HG03159 (cell line): ENCODE results near the gene FREM3.
"Not testable (repeated sequence)": the region's sequence is repeated elsewhere in the genome, so short reads cannot be mapped to it uniquely, and the experiment has no call there.

ENCODE experiments used
- ATAC-seq: cut with Tn5 transposase; IDR thresholded peaks from one replicate; pipeline ENCODE4 v1.9.1; 2021; ENCODE audit warnings: mild to moderate bottlenecking, moderate library complexity; ENCODE audit not compliant: unreplicated experiment

The FREM3 gene

GRCh38 chr4:143586080-143586479 lies 114.4 kb downstream of the FREM3 start:
- ATAC-seq, result no peak

DNA sequence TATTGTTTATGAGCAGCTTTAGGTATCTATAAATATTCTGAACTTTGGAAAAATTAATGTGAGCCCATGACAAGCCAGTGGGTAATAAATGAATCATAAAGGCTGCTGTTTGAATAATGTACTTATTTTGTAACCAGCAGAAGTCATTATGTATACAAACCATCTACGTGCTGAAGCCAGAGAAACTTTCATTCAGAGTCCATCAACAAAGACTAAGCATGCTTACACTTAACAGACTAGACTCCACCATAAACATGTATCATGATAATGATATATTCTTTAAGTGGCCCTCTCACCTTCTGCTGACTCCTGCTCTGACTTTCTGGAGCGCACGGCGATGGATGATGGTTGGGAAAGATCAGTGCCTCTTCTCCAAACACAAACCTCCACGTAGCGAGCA lies 114.9 kb downstream of the FREM3 start:
- no peak for ATAC-seq

DNA sequence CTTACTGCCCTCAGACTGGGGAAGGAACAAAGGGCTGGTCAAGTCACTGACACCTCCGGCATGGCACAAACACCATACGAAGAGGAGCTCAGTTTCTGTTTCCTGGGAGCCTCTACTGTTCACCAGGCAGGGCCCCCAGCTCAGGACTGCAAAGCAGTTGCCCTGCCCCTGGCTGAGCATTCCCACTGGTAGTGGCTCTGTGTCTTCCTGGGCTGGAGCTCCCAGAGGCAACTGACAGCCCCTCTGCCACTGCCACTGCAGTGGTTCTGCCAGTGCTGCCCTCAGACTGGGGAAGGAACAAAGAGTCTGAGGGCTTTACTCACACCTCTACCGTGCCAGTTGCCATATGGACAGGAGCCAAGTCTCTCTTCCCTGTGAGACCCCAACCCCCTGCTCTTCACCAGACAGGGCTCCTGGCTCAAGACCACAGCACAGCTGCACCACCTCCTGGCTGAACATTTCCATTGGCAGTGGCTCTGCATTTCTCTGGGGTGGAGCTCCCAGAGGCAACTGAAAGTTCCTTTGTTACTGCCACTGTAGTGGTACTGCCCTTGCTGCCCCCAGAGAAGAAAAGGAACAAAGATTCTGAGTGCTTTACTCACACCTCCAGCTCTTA lies 119.0 kb downstream of the FREM3 start:
- ATAC-seq, result no peak

- ATAC-seq, result no peak
Measured at GRCh38 chr4:143575331-143575730, 125.1 kb downstream of the FREM3 start.

GRCh38 chr4:143564472-143564871 lies 136.0 kb downstream of the FREM3 start:
- no peak for ATAC-seq

GRCh38 chr4:143559757-143560147 lies 140.7 kb downstream of the FREM3 start:
- ATAC-seq, result no peak

- peak; percentile 85 for ATAC-seq
Measured at GRCh38 chr4:143558823-143559756, 141.4 kb downstream of the FREM3 start.

DNA sequence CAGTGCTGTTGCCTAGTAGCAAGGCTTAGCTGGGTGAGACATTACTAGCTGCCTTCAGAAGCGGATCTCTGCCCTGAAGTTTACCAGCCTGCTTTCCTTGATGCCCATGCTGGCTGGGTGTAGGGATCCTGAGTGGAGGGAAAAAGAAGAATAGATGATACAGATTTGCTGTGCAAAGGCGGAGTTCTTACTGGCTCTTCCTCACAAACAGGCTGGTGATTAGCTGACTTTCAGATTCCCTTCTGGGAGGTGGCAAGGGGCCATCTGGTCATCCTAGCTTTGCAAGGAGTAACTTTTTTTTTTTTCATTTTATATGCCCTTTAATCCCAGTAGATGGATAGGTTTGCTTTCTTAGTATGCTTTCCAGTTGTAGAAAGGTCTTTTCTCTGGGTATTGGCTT lies 142.2 kb downstream of the FREM3 start:
- no peak for ATAC-seq

- no peak for ATAC-seq
Measured at GRCh38 chr4:143555676-143556075, 144.8 kb downstream of the FREM3 start.

DNA sequence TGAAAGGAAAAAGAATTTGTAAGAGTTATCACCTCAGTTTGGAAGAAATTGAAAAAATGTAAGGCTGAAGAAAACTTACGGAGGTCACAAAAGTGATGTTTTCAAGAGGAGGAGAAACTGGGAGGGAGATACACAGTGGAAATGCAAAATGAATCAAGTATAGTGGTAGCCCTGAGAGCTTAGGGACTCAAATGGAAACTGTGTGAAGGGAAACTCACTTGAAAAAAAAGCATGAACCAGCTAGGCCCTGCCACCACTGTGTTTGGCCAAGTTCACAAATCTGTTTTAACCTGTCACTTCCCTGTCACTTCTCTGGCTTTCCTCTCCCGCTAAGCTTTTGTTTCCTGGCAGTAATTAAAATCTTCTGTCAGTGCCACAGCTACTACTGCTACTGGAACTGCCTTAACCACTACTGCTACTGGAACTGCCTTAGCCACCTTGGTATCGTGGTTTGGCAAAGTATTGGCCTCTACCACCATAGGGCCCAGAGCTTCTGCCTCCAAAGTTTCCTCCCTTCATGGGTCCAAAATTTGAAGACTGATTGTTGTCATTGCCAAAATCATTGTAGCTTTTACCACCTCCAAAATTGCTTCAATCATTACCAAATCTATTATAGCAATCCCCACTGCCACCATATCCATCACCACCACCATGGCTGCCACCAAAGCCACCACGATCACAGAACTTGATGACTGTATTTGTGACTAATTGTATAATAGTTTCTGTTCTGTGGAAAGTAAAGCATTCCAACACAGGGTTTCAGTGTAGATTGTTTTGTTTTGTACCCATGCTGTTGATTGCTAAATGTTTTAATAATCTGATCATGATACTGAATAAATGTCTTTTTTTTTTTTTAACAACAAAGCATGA lies 145.5 kb downstream of the FREM3 start:
- ATAC-seq, result peak; percentile 64

- ATAC-seq, result no peak
Measured at GRCh38 chr4:143549928-143550327, 150.5 kb downstream of the FREM3 start.

DNA sequence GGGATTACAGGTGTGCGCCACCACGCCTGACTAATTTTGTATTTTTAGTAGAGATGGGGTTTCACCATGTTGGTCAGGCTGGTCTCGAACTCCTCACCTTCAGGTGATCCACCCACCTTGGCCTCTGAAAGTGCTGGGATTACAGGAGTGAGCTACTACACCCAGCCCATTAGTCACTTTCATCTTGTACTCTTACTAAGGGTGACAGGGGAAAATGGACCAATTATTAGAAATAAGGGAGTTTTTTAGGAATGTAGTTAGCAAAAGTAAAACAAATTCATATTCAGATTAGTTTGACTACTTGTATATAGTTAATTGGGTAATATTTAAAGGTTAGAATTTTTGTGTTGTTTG lies 160.8 kb downstream of the FREM3 start:
- no peak for ATAC-seq

- ATAC-seq, result peak; percentile 48
Measured at GRCh38 chr4:143538979-143539669, 161.4 kb downstream of the FREM3 start.

DNA sequence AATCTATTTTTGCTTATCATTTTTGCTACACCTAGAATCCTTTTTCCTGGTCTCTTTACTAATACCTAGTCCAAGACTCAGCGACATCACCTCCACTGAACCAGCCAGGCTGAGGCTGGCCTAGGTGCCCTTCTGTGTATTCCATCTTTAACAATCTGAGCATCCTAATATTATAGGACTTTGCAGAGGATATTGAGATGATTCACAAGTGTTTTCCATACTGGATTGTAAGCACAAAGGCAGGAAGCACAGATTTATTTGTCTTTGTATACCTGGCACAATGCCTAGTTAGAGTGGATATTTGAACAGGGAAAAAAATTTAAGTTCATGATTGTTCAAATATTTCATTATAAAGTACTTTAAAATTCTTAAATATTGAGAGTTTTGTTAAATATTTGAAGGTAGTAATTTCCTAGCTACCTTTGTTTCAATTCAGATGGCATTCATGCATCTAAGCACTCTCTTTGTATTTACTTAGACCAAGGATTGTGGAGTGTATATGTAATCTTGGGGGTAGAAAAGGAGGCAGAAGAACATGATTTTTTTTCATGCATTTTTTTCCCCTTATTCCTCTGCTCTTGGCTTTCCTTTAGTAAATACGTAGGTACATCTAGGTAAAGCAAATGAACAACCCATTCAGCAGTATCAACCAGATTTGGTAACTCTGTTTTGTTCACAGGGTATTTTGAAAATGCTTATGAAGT lies 168.5 kb downstream of the FREM3 start:
- no peak for ATAC-seq

DNA sequence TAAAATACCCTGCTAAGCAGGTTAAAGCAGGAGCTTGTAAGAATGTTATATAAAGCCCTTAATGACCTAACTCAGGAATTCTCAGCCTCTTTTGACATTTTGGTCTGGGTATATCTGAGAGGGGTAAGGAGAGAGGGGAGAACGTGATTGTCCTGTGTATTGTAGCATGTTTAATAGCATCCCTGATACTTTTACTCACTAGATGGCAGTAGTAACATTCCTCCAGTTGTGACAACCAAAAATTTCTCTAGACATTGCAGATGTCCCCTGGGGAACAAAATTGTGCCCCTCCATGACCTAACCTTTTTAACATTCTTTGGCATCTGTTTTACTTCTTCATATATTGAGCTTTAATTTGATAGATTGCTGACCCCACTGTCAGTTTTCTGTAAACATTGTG lies 169.1 kb downstream of the FREM3 start:
- no peak for ATAC-seq

DNA sequence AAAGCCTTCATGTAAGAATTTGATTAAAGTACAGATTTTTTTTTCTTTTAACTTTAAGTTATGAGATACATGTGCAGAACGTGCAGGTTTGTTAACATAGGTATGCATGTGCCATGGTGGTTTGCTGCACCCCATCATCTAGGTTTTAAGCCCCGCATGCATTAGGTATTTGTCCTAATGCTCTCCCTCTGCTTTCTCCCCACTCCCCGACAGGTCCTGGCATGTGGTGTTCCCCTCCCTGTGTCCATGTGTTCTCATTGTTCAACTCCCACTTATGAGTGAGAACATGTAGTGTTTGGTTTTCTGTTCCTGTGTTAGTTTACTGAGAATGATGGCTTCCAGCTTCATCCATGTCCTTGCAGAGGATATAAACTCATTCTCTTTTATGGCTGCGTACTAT lies 172.4 kb downstream of the FREM3 start:
- not testable (repeated sequence) for ATAC-seq
